MCF 10A (cell line): ENCODE data around the gene BARX2. TPM values are rescaled to one million over a fixed set of nuclear protein-coding genes. Genes with fewer than 3 reads are reported as not detected.

ENCODE experiments used
- BruUV-seq: library from RNA; stranded (reverse); fragments of 400-500 nt; replicated peaks from 2 replicates; lab custom pipeline; 2021; lab: Mats Ljungman, UMichigan
- CTCF ChIA-PET: fragments of 300-600 bp; sonication (Branson Sonifier 250); formaldehyde crosslinking; extraction: SDS; loops from one replicate; lab custom pipeline; 2021; ENCODE audit warnings: antibody characterized with exemption, inconsistent platforms; lab: Yijun Ruan, JAX
- POLR2A ChIA-PET: fragments of 300-600, 350-650 bp; sonication (Branson Sonifier 250); formaldehyde crosslinking; extraction: SDS; loops from one replicate; lab custom pipeline; 2020; ENCODE audit warnings: antibody characterized with exemption, inconsistent platforms; lab: Yijun Ruan, JAX
- DNase-seq: peaks from one replicate; pipeline ENCODE4 v3.0.0-alpha.2; 2018; ENCODE audit not compliant: unreplicated experiment
- H3K27ac Mint-ChIP-seq: one replicate; pipeline ENCODE4 v1.8.0; 2022; ENCODE audit warnings: mild to moderate bottlenecking, low read depth, mixed read lengths; ENCODE audit not compliant: unreplicated experiment
- H3K27me3 Mint-ChIP-seq: one replicate; pipeline ENCODE4 v1.8.0; 2022; ENCODE audit warnings: mixed read lengths; ENCODE audit not compliant: insufficient read depth, unreplicated experiment
- H3K36me3 Mint-ChIP-seq: one replicate; pipeline ENCODE4 v1.8.0; 2022; ENCODE audit warnings: mild to moderate bottlenecking, moderate library complexity, mixed read lengths; ENCODE audit not compliant: insufficient read depth, unreplicated experiment
- H3K4me1 Mint-ChIP-seq: one replicate; pipeline ENCODE4 v1.8.0; 2022; ENCODE audit warnings: mixed read lengths; ENCODE audit not compliant: insufficient read depth, unreplicated experiment
- H3K4me3 Mint-ChIP-seq: one replicate; pipeline ENCODE4 v1.8.0; 2022; ENCODE audit warnings: mild to moderate bottlenecking, moderate library complexity, mixed read lengths; ENCODE audit not compliant: unreplicated experiment
- H3K9me3 Mint-ChIP-seq: one replicate; pipeline ENCODE4 v1.8.0; 2022; ENCODE audit warnings: mixed read lengths; ENCODE audit not compliant: unreplicated experiment
- intact Hi-C: fragments of 100-400 bp; cut with micrococcal nuclease; formaldehyde crosslinking; loops from 2 replicates; pipeline ENCODE4 v1.14.1; 2022
- total RNA-seq: library from RNA; stranded (reverse); gene quantifications from 2 replicates; pipeline ENCODE4 v1.2.3, GENCODE V29; 2022
- TF ChIP-seq, protein P1 (sequence below): fragments of 200-600 bp; IDR thresholded peaks from one replicate; pipeline ENCODE4 v1.8.0; 2022; ENCODE audit warnings: antibody characterized with exemption, mild to moderate bottlenecking; ENCODE audit not compliant: unreplicated experiment

The BARX2 gene
- total RNA-seq, 1 experiment from 2014 or later, result not detected

DNA sequence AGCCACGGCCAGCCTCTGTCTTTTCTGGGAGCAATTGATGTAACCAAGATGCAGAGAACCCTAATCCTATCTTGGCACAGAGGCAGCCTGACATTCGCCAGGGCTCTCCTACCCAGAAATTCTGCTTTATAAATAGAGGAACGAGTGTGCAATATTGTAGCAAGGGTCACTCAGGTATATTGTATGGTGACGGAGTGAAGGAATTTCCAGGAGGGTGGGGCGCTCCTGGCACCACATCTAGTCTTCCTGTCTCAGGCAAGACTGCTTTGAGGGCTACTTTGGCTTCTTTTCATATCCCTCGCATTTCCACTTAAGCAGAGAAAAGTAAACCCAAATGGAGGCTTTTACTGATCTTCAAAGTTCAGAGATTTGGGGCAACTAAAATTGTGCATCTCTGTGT, 114.4 kb downstream of the BARX2 start:
- Mint-ChIP-seq H3K4me3 (no peak overlapping the region), H3K4me1 (no peaks in the 10 kb centered on the region), H3K36me3 (no peaks in the 10 kb centered on the region), H3K27ac (no peak overlapping the region), H3K9me3 (peaks cover 25% of the 10 kb centered on the region), H3K27me3 (peaks cover 10% of the 10 kb centered on the region)
- TF ChIP-seq, protein P1, sequence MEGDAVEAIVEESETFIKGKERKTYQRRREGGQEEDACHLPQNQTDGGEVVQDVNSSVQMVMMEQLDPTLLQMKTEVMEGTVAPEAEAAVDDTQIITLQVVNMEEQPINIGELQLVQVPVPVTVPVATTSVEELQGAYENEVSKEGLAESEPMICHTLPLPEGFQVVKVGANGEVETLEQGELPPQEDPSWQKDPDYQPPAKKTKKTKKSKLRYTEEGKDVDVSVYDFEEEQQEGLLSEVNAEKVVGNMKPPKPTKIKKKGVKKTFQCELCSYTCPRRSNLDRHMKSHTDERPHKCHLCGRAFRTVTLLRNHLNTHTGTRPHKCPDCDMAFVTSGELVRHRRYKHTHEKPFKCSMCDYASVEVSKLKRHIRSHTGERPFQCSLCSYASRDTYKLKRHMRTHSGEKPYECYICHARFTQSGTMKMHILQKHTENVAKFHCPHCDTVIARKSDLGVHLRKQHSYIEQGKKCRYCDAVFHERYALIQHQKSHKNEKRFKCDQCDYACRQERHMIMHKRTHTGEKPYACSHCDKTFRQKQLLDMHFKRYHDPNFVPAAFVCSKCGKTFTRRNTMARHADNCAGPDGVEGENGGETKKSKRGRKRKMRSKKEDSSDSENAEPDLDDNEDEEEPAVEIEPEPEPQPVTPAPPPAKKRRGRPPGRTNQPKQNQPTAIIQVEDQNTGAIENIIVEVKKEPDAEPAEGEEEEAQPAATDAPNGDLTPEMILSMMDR, result no peak
- POLR2A ChIA-PET, result interaction anchor here (0.7 to 0.9 kb wide), 3 partner anchors 9 to 213 kb away, joined by 3 to 6 read pairs (median 3); no protein-coding TSS in a partner anchor
- DNase-seq, result peak; percentile 16
- BruUV-seq, result no TSS peak
- intact Hi-C loops, result no loop called here
- CTCF ChIA-PET, result no interaction called here

DNA sequence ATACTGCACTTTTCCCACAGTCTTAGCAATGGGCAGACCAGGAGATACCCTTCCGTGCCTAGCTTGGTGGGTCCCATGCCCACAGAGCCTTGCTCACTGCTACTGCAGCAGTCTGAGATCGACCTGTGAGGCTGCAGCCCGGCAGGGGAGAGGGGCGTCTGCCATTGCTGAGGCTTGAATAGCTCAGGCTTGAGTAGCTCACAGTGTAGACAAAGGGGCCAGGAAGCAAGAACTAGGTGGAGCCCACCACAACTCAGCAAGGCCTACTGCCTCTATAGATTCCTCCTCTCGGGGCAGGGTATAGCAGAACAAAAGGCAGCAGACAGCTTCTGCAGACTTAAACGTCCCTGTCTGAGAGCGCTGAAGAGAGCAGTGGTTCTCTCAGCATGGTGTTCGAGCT, 118.1 kb downstream of the BARX2 start:
- intact Hi-C loops, result no loop called here
- Mint-ChIP-seq H3K9me3 (peaks cover 7% of the 10 kb centered on the region), H3K36me3 (no peaks in the 10 kb centered on the region), H3K4me3 (no peak overlapping the region), H3K27me3 (peaks cover 10% of the 10 kb centered on the region), H3K27ac (no peak overlapping the region), H3K4me1 (no peaks in the 10 kb centered on the region)
- ChIA-PET POLR2A (no interaction called here), CTCF (interaction anchor here (1.2 kb wide), 1 partner anchor 94 kb away, joined by 3 read pairs; no protein-coding TSS in a partner anchor)
- TF ChIP-seq, protein P1, result no peak
- no TSS peak for BruUV-seq
- DNase-seq, result no peak

Other genes starting within 250 kb of the BARX2 start
- gene ARHGAP32, start 183.5 kb upstream of the BARX2 start, total RNA-seq, result 62.6 and 71.3 TPM in 2 replicates